HG03439 (cell line): ENCODE data around the gene RPL11.
"Not testable (repeated sequence)": the region's sequence is repeated elsewhere in the genome, so short reads cannot be mapped to it uniquely, and the experiment has no call there.

Experiments used
- ATAC-seq: cut with Tn5 transposase; IDR thresholded peaks from one replicate; pipeline ENCODE4 v1.9.1; 2021; ENCODE audit warnings: mild to moderate bottlenecking, moderate library complexity; ENCODE audit not compliant: unreplicated experiment

The RPL11 gene

DNA sequence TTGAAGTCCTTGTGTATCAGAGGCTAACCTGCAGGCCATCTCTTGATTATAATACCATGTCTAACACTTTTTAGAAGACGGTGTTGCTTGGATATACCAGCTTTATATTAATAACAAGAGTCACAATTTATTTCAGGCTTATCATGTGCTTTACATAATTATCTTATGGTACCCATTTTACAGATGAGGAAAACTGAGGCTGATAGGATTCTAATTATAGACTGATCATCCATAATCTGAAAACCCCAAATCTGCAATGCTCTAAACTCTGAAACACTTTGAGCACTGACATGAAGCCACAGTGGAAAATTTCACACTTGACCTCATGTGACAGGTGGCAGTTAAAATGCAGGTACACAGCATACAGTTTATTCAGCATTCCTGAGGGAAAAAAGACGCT, 7.2 kb upstream of the RPL11 start:
- ATAC-seq, result no peak

DNA sequence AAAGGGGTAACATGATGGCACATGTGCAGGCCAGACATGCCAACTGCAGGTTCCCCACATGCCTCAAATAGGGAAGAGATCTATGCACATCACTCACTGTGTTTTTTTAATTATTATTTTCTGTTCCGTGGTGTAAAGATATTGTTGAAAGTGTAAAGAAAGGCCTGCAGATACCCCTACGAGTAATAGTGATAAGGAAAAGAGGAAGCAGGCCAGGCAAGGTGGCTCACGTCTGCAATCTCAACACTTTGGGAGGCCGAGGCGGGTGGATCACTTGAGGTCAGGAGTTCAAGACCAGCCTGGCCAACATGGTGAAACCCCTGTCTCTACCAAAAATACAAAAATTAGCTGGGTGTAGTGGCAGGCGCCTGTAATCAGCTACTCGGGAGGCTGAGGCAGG, 6.4 kb upstream of the RPL11 start:
- ATAC-seq, result not testable (repeated sequence)

DNA sequence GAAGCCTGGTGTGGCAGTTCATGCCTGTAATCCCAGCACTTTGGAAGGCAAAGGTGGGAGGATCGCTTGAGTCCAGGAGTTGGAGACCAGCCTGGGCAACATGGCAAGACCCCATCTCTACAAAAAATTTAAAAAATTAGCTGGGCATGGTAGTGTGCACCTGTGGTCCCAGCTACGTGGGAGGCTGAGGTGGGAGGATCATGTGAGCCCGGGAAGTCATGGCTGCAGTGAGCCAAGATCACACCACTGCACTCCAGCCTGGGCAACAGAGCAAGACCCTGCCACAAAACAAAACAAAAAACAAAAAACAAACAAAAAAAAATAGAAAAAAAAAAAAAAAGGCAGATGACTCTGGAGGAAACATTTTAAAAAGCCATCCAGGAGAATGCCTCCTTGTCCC, 3.9 kb upstream of the RPL11 start:
- ATAC-seq, result not testable (repeated sequence)

DNA sequence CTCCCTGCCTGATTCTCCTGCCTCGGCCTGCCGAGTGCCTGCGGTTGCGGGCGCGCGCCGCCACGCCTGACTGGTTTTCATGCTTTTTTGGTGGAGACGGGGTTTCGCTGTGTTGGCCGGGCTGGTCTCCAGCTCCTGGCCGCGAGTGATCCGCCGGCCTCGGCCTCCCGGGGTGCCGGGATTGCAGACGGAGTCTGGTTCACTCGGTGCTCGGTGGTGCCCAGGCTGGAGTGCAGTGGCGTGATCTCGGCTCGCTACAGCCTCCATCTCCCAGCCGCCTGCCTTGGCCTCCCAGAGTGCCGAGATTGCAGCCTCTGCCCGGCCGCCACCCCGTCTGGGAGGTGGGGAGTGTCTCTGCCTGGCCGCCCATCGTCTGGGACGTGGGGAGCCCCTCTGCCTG, 3.3 kb upstream of the RPL11 start:
- ATAC-seq, result not testable (repeated sequence)

DNA sequence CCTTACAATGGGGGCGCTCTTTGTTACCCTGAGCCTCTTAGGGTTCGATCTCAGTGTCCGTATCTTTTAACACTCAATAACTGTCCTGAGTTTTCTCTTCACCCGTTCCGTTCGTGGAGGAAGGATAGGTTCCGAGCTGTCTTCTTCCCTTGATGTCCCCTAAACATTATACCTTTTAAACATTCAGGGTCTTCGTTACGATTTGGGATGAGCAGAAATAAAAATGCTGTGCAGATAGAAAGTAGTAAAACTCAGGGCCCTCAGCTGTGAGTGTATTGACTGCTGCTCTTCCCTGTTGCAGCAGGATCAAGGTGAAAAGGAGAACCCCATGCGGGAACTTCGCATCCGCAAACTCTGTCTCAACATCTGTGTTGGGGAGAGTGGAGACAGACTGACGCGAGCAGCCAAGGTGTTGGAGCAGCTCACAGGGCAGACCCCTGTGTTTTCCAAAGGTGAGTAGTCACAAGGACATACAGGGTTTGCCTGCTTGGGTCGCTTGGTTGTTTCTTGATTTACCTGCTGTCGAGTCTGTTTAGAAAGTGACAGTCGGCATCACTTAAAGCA, 784 bp downstream of the RPL11 start:
- ATAC-seq, result no peak

DNA sequence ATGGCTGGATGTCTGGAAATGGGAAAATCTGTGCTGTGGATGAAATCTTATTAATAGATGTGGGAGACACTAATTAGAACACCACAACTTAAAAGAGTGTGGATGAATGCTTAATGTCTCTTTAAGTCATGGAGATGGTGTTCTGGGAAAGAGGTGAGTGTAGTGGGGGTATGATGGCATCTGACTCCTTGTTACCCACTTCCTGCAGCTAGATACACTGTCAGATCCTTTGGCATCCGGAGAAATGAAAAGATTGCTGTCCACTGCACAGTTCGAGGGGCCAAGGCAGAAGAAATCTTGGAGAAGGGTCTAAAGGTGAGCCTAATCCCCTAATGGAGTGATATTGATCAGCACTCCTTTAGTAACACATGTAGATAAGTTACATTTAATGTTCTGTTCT, 2.0 kb downstream of the RPL11 start:
- no peak for ATAC-seq

DNA sequence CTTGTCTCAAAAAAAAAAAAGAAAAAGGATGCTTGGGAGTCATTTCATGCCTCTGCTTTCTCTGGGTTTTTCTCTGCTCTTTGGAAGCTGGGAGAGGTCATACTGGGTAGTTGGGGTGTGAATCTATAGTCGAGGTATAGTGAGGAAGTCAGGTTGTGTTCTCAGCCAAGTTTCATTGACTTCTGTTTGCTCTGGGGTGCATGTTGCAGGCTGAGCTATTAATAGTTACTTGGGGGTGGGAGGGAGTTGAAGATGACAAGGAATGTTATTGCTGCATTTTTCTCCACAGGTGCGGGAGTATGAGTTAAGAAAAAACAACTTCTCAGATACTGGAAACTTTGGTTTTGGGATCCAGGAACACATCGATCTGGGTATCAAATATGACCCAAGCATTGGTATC, 2.8 kb downstream of the RPL11 start:
- ATAC-seq, result no peak

DNA sequence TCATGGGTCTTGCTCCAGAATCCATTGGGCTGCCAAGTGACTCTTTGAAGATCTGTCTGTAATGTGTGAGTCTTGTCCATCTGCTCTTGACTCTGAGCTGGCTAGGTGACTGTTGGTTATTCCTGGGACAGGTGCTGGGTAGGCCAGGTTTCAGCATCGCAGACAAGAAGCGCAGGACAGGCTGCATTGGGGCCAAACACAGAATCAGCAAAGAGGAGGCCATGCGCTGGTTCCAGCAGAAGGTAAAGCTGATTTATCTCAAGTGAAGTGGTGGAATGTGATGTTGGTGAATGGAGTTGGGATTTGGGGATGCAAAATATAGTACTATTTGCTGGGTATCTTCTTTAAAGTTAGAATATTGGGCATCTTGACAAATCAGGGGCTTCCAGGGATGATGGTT, 4.1 kb downstream of the RPL11 start:
- ATAC-seq, result no peak

DNA sequence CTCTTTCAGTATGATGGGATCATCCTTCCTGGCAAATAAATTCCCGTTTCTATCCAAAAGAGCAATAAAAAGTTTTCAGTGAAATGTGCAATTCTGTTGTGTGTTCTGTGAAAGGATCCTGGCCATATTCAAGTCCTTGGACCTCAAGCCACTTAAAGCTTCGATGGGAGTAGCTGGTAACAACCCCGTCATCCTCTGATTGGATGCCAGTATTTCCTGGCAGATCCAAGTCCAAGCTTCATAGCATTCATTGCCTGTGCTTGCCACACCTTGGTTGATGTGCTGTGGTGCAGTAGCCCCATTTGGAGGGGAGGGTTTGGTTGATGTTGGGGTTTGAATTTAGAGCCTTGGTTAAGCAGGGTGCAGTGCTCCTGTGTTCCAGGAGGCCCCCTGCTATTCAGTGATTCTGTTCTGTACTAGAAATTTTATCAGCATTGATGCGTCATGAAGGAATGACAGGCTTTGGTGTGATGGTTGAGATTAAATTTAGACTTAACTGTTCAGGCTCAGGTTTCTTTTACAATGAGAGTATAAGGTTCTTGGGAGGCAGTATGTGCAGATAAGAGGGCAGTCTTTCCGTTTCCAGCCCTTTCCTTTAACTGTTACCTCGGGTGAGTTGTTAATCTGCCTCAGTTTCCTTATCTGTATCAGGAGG, 4.9 kb downstream of the RPL11 start:
- ATAC-seq, result no peak

DNA sequence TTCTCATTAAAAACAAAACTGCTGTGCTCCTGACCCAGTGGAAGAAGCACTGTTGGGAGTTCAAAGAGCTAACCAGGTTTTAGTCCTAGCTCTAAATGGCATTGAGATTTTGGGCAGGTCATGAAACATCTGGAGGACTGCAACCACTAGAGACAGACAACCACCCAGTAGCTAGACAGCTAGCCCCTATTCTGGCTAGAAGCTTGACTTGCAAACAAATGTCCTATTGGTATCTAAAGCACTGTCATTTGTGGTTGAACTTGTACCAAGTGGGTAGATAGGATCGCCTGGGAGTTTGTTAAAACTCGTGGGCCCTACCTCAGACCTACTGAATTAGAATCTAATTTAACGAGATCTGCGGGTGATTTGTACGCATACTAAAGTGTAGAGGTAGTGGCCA, 6.9 kb downstream of the RPL11 start:
- ATAC-seq, result no peak

DNA sequence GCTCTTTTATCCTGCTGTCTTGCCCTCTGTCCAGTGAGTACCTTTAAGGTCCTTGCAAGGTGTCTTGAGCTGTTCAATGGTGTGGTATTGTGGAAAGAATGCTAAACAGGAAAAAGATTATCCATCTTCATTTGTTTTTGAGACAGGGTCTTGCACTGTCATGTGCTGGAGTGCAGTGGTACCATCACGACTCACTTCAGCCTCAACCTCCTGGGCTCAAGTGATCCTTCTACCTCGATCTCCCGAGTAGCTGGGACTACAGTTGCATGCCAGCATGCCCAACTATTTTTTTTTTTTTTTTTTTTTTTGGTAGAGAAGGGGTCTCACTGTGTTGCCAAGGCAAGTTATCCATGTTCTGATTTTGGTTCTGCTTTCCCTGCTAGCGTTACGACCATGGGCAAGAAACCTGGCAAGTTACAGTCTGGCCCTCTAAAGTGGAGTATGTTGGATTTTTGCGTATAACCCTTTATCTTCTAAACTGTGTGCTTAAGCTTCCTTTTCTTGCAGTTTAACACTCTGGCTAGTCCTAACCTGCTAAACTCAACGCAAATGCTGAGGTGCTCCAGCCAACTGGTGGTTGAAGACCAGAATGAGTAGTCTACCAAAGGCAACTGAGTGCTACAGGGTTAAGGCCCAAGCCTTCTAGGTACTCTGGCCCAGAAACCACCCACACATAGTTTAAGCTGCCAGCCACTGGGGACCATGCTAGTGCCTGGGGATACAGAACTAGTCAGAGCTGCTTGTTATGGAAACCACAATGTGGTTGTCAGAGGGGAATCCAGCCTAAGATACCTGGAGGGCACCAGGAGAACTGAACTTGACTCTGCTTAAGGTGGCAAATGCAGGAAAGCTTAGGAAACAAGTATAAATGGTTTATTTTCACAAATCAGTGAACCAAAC, 7.9 kb downstream of the RPL11 start:
- ATAC-seq, result no peak

DNA sequence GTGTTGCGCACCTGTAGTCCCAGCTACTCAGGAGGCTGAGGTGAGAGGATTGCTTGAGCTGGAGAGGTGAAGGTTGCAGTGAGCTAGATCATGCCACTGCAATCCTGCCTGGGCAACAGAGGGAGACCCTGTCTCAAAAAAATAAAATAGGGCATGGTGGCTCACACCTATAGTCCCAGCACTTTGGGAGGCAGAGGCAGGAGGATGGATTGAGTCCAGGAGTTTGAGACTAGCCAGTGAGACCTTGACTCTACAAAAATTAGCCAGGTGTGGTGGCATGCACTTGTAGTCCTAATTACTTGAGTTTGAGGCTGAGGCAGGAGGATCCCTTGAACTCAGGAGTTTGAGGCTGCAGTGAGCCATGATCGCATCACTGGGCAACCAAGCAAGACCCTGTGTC, 9.7 kb downstream of the RPL11 start:
- no peak for ATAC-seq

DNA sequence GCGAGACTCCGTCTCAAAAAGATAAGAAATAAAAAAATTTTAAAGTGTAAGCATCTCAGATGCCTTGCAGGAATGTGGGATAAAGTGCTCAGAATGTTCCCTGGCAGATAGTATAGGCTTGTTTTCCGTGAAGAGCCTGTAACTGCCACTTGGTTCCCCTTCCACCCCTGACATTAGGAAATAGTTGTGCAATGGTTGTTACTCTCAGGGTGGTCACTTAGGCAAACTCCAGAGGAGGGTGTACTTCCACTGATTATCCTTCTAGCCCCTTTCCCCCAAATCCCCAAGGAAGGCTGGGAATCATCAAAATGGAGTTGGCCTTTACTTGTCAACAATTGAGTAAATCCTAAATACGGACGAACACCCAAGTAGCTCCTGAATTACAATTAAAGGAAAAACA, 10.4 kb downstream of the RPL11 start:
- no peak for ATAC-seq

DNA sequence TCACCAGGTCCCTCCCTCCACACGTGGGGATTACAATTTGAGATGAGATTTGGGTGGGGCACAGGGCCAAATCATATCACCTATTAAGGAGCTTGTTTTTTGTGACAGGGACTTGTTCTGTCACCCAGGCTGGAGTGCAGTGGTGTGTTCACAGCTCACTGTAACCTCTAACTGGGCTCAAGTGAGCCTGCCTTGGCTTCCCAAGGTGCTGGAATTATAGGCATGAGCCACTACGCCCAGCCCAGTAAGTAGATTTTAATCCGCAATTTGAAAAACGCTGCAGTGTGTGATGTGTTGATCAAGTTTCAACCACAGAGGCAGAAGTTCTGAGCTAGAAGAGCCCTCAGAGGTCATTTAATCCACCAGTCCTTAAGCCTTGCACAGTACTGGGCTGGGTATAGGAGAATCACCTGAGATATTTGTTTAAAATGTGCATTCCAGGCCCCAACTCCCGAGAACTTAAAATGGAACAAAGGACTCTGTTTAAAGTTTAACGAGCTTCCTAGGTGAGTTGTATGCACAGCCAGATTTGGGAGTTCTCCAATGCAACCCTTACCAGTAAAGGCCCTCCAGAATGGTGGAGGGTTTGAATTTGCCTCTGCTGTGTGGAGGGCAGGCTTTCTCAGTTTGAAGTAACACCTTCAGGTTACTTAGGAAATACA, 13.4 kb downstream of the RPL11 start:
- no peak for ATAC-seq

DNA sequence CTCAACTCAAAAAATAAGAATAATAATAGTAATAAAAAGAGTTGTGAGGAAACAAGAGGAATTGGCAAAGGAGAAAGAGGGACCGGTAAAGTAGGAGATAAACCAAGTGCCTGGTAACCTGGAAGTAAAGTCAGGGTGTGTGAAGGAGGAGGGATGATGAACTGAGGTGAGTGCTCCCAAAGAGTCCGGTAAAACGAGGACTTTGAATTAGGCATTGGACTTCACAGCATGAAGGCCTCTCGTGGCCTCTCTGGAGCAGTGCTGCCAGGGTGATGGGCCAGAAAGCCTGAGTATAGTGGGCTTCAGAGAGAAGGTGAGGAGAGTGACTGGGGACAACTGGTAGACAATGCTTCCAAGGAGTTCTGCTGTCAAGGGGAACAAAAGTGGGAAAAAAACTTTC, 17.6 kb downstream of the RPL11 start:
- ATAC-seq, result no peak

DNA sequence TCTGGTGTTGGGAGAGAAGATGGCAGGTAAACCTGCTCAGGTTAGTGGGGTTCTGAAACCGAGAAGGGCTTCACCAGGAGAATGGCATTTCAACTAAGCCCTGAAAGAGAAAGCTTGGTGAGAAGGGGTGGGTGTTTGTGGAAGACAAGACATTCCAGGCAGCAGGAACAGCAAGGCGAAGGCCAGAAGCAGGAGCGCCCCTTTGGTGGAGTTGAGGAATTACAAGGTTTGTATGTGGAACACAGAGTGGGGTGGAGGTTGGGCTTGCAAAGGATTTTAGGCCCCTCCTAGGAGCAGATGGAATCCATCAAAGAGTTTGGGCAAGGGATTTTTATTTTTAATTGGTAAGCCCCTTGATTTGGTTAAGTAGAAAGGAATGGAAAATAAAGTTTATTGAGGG, 26.9 kb downstream of the RPL11 start:
- ATAC-seq, result no peak

DNA sequence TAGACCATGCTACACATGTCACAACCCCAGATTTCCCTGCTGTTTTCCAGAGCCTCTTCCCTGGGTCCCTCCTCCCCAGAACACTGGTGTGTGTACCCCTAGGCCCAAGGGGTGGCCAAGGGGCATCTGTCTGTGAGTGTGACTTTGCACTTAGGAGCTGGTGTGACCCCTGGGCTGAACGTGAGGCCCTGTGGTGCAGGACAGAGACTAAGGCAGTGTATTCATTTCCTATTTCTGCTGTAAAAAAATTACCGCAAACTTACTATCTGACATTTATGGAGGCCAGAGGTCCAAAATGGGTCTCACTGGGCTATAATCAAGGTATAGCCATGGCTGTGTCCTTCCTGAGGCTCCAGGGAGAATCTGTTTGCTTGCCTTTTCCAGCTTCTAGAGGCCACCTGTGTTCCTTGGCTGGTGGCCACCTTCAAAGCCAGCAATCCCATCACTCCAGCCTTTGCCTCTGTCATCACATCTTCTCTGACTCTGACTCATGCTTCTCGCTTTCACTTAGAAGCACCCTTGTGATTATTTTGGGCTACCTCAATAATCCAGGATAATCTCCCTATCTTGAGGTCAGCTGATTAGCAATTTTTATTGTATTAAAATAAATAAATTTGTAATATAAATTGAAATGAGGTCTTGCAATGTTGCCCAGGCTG, 27.7 kb downstream of the RPL11 start:
- no peak for ATAC-seq

DNA sequence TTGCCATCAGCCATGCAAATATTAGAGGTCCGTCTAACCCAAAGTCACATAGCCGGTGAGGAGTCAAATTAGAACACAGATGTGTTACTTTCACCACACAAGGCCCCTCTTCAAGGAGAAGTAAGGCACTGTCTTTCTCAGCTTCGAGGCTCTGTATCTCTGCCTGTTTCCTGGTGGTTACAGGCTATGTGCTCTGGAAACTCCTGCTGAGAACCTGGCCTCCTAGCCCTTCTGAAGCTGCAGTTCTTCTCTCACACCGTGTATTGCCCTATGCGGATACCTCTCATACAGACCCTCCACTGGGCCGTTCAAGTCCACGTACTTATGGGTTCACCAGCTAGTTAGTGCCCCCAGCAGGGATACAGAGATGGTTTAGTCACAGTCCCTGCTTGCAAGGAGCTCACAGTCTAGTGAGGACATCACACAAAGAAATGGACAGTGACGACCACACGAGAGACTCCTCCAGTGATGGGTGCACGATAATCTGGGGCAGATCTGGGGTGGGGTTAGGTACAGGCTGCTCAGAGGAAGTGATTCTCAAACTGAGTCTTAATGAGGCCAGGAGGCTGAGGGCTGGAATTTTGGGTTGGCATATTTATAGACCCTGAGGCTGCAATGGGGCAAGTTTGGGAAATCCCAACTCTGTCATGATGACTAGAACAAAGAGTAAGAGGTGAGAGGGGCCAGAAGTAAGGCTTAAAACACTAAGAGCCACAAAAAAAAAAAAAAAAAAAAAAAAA, 28.8 kb downstream of the RPL11 start:
- peak; percentile 45 for ATAC-seq

DNA sequence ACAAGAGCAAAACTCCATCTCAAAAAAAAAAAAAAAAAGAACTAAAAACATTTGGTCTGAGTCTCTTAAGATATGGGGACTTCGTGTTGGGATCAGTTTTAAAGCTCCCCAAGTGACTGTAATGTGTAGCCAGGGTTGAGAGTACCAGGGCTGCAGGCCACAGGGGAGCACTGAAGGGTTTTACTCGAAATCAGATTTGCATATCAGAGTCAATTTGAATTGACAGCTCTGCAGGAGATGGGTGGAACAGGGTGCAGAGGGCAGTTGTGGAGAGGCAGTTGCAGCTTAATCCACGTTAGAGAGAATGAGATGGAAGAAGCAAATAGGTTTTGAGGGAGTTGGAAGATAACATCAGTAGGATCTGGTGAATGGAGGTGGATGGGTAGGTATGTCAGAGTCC, 31.0 kb downstream of the RPL11 start:
- no peak for ATAC-seq

DNA sequence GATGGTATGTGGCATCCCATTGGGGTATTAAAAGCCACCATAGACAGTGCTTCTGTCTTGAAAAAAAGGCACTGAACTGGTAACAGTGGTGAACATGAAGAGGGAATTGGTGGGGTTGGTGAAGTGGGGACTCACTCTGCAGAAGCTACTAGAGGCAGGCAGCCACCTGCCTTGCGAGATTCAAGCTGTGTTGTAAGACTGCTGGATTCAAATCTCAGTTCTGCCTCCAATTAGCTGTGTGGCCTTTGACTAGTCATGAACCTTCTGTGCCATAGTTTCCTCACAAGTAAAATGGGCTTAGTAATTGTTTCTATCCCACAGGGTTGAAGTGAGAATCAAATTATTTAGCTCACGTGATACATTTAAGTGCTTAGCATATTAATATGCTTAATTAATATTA, 35.1 kb downstream of the RPL11 start:
- ATAC-seq, result no peak
